A375 (cell line): ENCODE results near the gene RTKN2. TPM values are rescaled to one million over a fixed set of nuclear protein-coding genes. Genes with fewer than 3 reads are reported as not detected.

ENCODE experiments used
- total RNA-seq: library from RNA; depleted of rRNA; stranded (reverse); fragments of >200 nt; shearing (Covaris generic); gene quantifications from 2 replicates; pipeline ENCODE4 v1.2.3, GENCODE V29; 2014; rRNA removed

RTKN2 gene, protein sequence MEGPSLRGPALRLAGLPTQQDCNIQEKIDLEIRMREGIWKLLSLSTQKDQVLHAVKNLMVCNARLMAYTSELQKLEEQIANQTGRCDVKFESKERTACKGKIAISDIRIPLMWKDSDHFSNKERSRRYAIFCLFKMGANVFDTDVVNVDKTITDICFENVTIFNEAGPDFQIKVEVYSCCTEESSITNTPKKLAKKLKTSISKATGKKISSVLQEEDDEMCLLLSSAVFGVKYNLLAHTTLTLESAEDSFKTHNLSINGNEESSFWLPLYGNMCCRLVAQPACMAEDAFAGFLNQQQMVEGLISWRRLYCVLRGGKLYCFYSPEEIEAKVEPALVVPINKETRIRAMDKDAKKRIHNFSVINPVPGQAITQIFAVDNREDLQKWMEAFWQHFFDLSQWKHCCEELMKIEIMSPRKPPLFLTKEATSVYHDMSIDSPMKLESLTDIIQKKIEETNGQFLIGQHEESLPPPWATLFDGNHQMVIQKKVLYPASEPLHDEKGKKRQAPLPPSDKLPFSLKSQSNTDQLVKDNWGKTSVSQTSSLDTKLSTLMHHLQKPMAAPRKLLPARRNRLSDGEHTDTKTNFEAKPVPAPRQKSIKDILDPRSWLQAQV
- total RNA-seq = 1.5 and 1.9 TPM in 2 replicates

GRCh38 chr10:62268399-62269114, at the start of gene RTKN2:
Gene RTKN2, minus strand, starts transcription at chr10:62268844. Its CDS starts 234 bp downstream, at chr10:62268610.

Other genes with a start within 250 kb of the RTKN2 start
- gene ZNF365, start 105.5 kb upstream of the RTKN2 start, total RNA-seq = 3.3 and 4.1 TPM in 2 replicates